H9 (cell line): ENCODE results near the gene KCNK1. TPM values are rescaled to one million over a fixed set of nuclear protein-coding genes. Genes with fewer than 3 reads are reported as not detected.

Source experiments
- DNase-seq: peaks from one replicate; pipeline ENCODE4 v3.0.0-alpha.2; 2017
- H2AFZ ChIP-seq: one replicate; pipeline ENCODE4 v1.6.1; 2013; ENCODE audit warnings: mild to moderate bottlenecking, low read length, control low read depth, moderate library complexity
- H2AK5ac ChIP-seq: 2 replicates; pipeline ENCODE4 v1.6.1; 2013; ENCODE audit warnings: low read length, control low read depth, mixed read lengths; ENCODE audit not compliant: insufficient read length
- H2BK120ac ChIP-seq: one replicate; pipeline ENCODE4 v1.6.1; 2013; ENCODE audit warnings: low read depth, mild to moderate bottlenecking, low read length, control low read depth, inconsistent platforms; ENCODE audit not compliant: poor library complexity, severe bottlenecking
- H2BK12ac ChIP-seq: 2 replicates; pipeline ENCODE4 v1.6.1; 2013; ENCODE audit warnings: low read length, control low read depth, mixed read lengths, low read depth; ENCODE audit not compliant: insufficient read length
- H2BK15ac ChIP-seq: 2 replicates; pipeline ENCODE4 v1.6.1; 2013; ENCODE audit warnings: low read depth, low read length, control low read depth
- H2BK20ac ChIP-seq: one replicate; pipeline ENCODE4 v1.6.1; 2013; ENCODE audit warnings: low read depth, mild to moderate bottlenecking, low read length, control low read depth, inconsistent platforms; ENCODE audit not compliant: poor library complexity, severe bottlenecking
- H2BK5ac ChIP-seq: 2 replicates; pipeline ENCODE4 v1.6.1; 2013; ENCODE audit warnings: low read length, control low read depth, mixed read lengths; ENCODE audit not compliant: insufficient read length
- H3K14ac ChIP-seq: 2 replicates; pipeline ENCODE4 v1.6.1; 2013; ENCODE audit warnings: low read length, control low read depth; ENCODE audit not compliant: insufficient read depth
- H3K18ac ChIP-seq: 2 replicates; pipeline ENCODE4 v1.6.1; 2013; ENCODE audit warnings: low read depth, mild to moderate bottlenecking, mixed read lengths, low read length, control low read depth; ENCODE audit not compliant: insufficient read length
- H3K23ac ChIP-seq: 2 replicates; pipeline ENCODE4 v1.6.1; 2013; ENCODE audit warnings: low read length, control low read depth, mixed read lengths, low read depth; ENCODE audit not compliant: insufficient read length
- H3K23me2 ChIP-seq: 2 replicates; pipeline ENCODE4 v1.6.1; 2013; ENCODE audit warnings: low read depth, mild to moderate bottlenecking, mixed read lengths, low read length, control low read depth; ENCODE audit not compliant: insufficient read length, poor library complexity, severe bottlenecking
- H3K27ac ChIP-seq: 2 replicates; pipeline ENCODE4 v1.5.1; 2013; ENCODE audit warnings: low read length, control low read depth, mixed read lengths, low read depth; ENCODE audit not compliant: insufficient read length
- H3K27me3 ChIP-seq: 2 replicates; pipeline ENCODE4 v1.6.1; 2013; ENCODE audit warnings: low read length, control low read depth, inconsistent platforms; ENCODE audit not compliant: insufficient read depth
- H3K4ac ChIP-seq: 2 replicates; pipeline ENCODE4 v1.6.1; 2013; ENCODE audit warnings: low read depth, mild to moderate bottlenecking, control low read depth, inconsistent platforms, low read length, moderate library complexity
- H3K4me1 ChIP-seq: 2 replicates; pipeline ENCODE4 v1.6.1; 2013; ENCODE audit warnings: low read length, control low read depth, inconsistent platforms; ENCODE audit not compliant: insufficient read depth
- H3K4me2 ChIP-seq: 2 replicates; pipeline ENCODE4 v1.6.1; 2013; ENCODE audit warnings: low read length, control low read depth, mixed read lengths; ENCODE audit not compliant: insufficient read length, insufficient read depth
- H3K56ac ChIP-seq: 2 replicates; pipeline ENCODE4 v1.6.1; 2013; ENCODE audit warnings: low read depth, mild to moderate bottlenecking, mixed read lengths, low read length, control low read depth; ENCODE audit not compliant: insufficient read length
- H3K79me1 ChIP-seq: 2 replicates; pipeline ENCODE4 v1.6.1; 2013; ENCODE audit warnings: low read depth, mild to moderate bottlenecking, moderate library complexity, low read length, control low read depth, inconsistent platforms; ENCODE audit not compliant: insufficient read depth, poor library complexity, severe bottlenecking
- H3K79me2 ChIP-seq: 2 replicates; pipeline ENCODE4 v1.6.1; 2013; ENCODE audit warnings: low read length, control low read depth, inconsistent platforms; ENCODE audit not compliant: insufficient read depth
- H3K9ac ChIP-seq: 2 replicates; pipeline ENCODE4 v1.6.1; 2013; ENCODE audit warnings: low read length, control low read depth, mixed read lengths; ENCODE audit not compliant: insufficient read length; ENCODE audit errors: extremely low read depth
- H3K9me3 ChIP-seq: one replicate; pipeline ENCODE4 v1.6.1; 2013; ENCODE audit warnings: low read depth, low read length, inconsistent platforms; ENCODE audit not compliant: control insufficient read depth
- H3T11ph ChIP-seq: one replicate; pipeline ENCODE4 v1.6.1; 2013; ENCODE audit warnings: mild to moderate bottlenecking, low read length, control low read depth, inconsistent platforms
- H4K20me1 ChIP-seq: one replicate; pipeline ENCODE4 v1.6.1; 2013; ENCODE audit not compliant: control insufficient read depth, insufficient read length, insufficient read depth
- H4K5ac ChIP-seq: 2 replicates; pipeline ENCODE4 v1.6.1; 2013; ENCODE audit warnings: low read depth, mild to moderate bottlenecking, mixed read lengths, low read length, control low read depth; ENCODE audit not compliant: insufficient read length
- H4K8ac ChIP-seq: replicated peaks from 2 replicates; pipeline ENCODE4 v1.6.1; 2013; ENCODE audit warnings: low read length, control low read depth, mixed read lengths, low read depth; ENCODE audit not compliant: insufficient read length
- H4K91ac ChIP-seq: 2 replicates; pipeline ENCODE4 v1.6.1; 2013; ENCODE audit warnings: low read depth, mild to moderate bottlenecking, moderate library complexity, mixed read lengths, low read length, control low read depth; ENCODE audit not compliant: insufficient read length
- H3K27ac Mint-ChIP-seq, 3 experiments: 2 replicates in 2 of 3; 3 replicates in 1 of 3; pipeline ENCODE4 v1.8.0; 2020 to 2021; ENCODE audit warnings: mixed read lengths in 3 of 3, mild to moderate bottlenecking in 1 of 3, moderate library complexity in 1 of 3
- H3K27me3 Mint-ChIP-seq: 2 replicates; pipeline ENCODE4 v1.8.0; 2021; ENCODE audit warnings: low read depth, mild to moderate bottlenecking, moderate library complexity, mixed read lengths
- H3K36me3 Mint-ChIP-seq, 3 experiments: 2 replicates in 2 of 3; 3 replicates in 1 of 3; pipeline ENCODE4 v1.8.0; 2020 to 2021; ENCODE audit warnings: low read depth in 3 of 3, mixed read lengths in 3 of 3; ENCODE audit not compliant: insufficient read depth in 1 of 3
- H3K4me1 Mint-ChIP-seq, 2 experiments: 2 replicates each; pipeline ENCODE4 v1.8.0; 2020; ENCODE audit warnings: mixed read lengths in 2 of 2
- H3K4me3 Mint-ChIP-seq, 2 experiments: 2 replicates in 1 of 2; 3 replicates in 1 of 2; pipeline ENCODE4 v1.8.0; 2020 to 2021; ENCODE audit warnings: mild to moderate bottlenecking in 2 of 2, mixed read lengths in 2 of 2, moderate library complexity in 1 of 2
- H3K9me3 Mint-ChIP-seq, 2 experiments: 2 replicates in 1 of 2; 3 replicates in 1 of 2; pipeline ENCODE4 v1.8.0; 2020; ENCODE audit warnings: mild to moderate bottlenecking in 2 of 2, mixed read lengths in 2 of 2, moderate library complexity in 1 of 2
- CTCF ChIP-seq: fragments of 200-600 bp; sonication (generic); conservative IDR thresholded peaks from 3 replicates; pipeline ENCODE4 v1.8.0; 2021; ENCODE audit warnings: antibody characterized with exemption, mild to moderate bottlenecking
- WGBS: extraction: QIAGEN DNeasy Blood & Tissue Kit; methylation state at CpG from one replicate; pipeline ENCODE4 v1.1.7; 2013; ENCODE audit warnings: missing lambda C conversion rate, low lambda C conversion rate, mixed read lengths; ENCODE audit not compliant: insufficient read length; ENCODE audit errors: extremely low coverage; 5-methylcytosine and 5-hydroxymethylcytosine counted together
- total RNA-seq: library from RNA; stranded (reverse); gene quantifications from 2 replicates; pipeline ENCODE4 v1.2.1, GENCODE V29; 2021

KCNK1 gene
- total RNA-seq, 1 experiment from 2014 or later = 9.9 TPM

- no peak overlapping the region for H4K5ac ChIP-seq
- Mint-ChIP-seq H3K9me3 (no peaks in the 10 kb centered on the region; a peak in 1 of 5 replicates), H3K27ac (no peak overlapping the region), H3K4me3 (peak overlapping the region; percentile 87 to 94), H3K36me3 (peaks cover 7 to 23% (median 21%) of the 10 kb centered on the region in 3 experiments), H3K4me1 (peaks cover 26 to 30% of the 10 kb centered on the region in 2 experiments), H3K27me3 (peaks cover 33% of the 10 kb centered on the region)
- H4K8ac ChIP-seq = no peak overlapping the region
- TF ChIP-seq CTCF = no peak
- no peak overlapping the region for H2BK5ac ChIP-seq
- no peaks in the 10 kb centered on the region for H3K79me2 ChIP-seq
- no peak overlapping the region for H3K4ac ChIP-seq
- no peak overlapping the region for H3K14ac ChIP-seq
- H3K4me2 ChIP-seq = peak overlapping the region; percentile 93
- no peak overlapping the region for H3K27ac ChIP-seq
- no peaks in the 10 kb centered on the region for H3K4me1 ChIP-seq
- no peak overlapping the region for H3K23ac ChIP-seq
- H4K91ac ChIP-seq = no peak overlapping the region
- no peak overlapping the region for H2BK120ac ChIP-seq
- H2BK12ac ChIP-seq = no peak overlapping the region
- H3K9ac ChIP-seq = no peak overlapping the region
- H3K9me3 ChIP-seq = no peaks in the 10 kb centered on the region
- WGBS = no CpG with 5 or more reads among the region's 3 CpGs
- H3K27me3 ChIP-seq = peaks cover 3% of the 10 kb centered on the region; the same call in 1 of the 2 replicates
- no peaks in the 10 kb centered on the region for H4K20me1 ChIP-seq
- H2AK5ac ChIP-seq = no peak overlapping the region
- H3K18ac ChIP-seq = no peak overlapping the region
- H2BK20ac ChIP-seq = no peak overlapping the region
- no peak overlapping the region for H3K56ac ChIP-seq
- no peak overlapping the region for H2BK15ac ChIP-seq
- no peaks in the 10 kb centered on the region for H3K79me1 ChIP-seq
- H2AFZ ChIP-seq = no peak overlapping the region
- no peak for DNase-seq
- peaks cover 12% of the 10 kb centered on the region for H3K23me2 ChIP-seq
- no peak overlapping the region for H3T11ph ChIP-seq
These were observed 1.7 kb downstream of the KCNK1 start for GRCh38 chr1:233615571-233615970.
